SU-DHL-6 (cell line): Measurements from ENCODE around the gene ARHGAP4.

ENCODE experiments used
- H2AFZ ChIP-seq: fragments of 200-600 bp; sonication (generic); 2 replicates; pipeline ENCODE4 v1.6.1; 2014; ENCODE audit warnings: low read depth, mild to moderate bottlenecking, moderate library complexity, mixed read lengths, antibody characterized with exemption, low read length; ENCODE audit not compliant: severe bottlenecking
- H3F3A ChIP-seq: fragments of 200-600 bp; shearing (Covaris generic); 2 replicates; pipeline ENCODE4 v1.6.0; 2016; ENCODE audit warnings: antibody characterized with exemption, mild to moderate bottlenecking; ENCODE audit not compliant: insufficient read depth
- H3K27ac ChIP-seq: fragments of 200-600 bp; sonication (generic); 2 replicates; pipeline ENCODE4 v1.5.1; 2016; ENCODE audit warnings: low read depth, mild to moderate bottlenecking, low read length, moderate library complexity, mixed read lengths
- H3K27me3 ChIP-seq: fragments of 200-600 bp; sonication (generic), shearing (Covaris generic); 2 replicates; pipeline ENCODE4 v1.6.0; 2014; ENCODE audit warnings: mild to moderate bottlenecking, low read length
- H3K36me3 ChIP-seq: fragments of 200-600 bp; sonication (generic); 2 replicates; pipeline ENCODE4 v1.6.1; 2014; ENCODE audit warnings: mild to moderate bottlenecking, low read length, mixed read lengths
- H3K4me2 ChIP-seq: fragments of 300-600, 200-600 bp; shearing (Covaris generic), sonication (generic); 2 replicates; pipeline ENCODE4 v1.6.0; 2014; ENCODE audit warnings: low read length, low read depth, mild to moderate bottlenecking; ENCODE audit not compliant: poor library complexity, severe bottlenecking
- H3K4me3 ChIP-seq: fragments of 200-600 bp; sonication (generic); 2 replicates; pipeline ENCODE4 v1.5.1; 2014; ENCODE audit warnings: antibody characterized with exemption, low read length, mild to moderate bottlenecking, mixed read lengths; ENCODE audit not compliant: insufficient read depth, poor library complexity, severe bottlenecking
- H3K79me2 ChIP-seq: fragments of 200-600 bp; sonication (generic); 2 replicates; pipeline ENCODE4 v1.6.1; 2014; ENCODE audit warnings: mild to moderate bottlenecking, low read length, moderate library complexity; ENCODE audit not compliant: insufficient read depth
- H3K9ac ChIP-seq: fragments of 200-600 bp; sonication (generic); 2 replicates; pipeline ENCODE4 v1.7.0; 2014; ENCODE audit warnings: mild to moderate bottlenecking, low read length
- H3K9me2 ChIP-seq: fragments of 200-600 bp; sonication (generic); replicated peaks from 2 replicates; pipeline ENCODE4 v1.6.1; 2014; ENCODE audit warnings: low read length; ENCODE audit not compliant: insufficient read depth
- H3K9me3 ChIP-seq: fragments of 200-600 bp; sonication (generic); 2 replicates; pipeline ENCODE4 v1.6.1; 2014; ENCODE audit warnings: low read length, mixed read lengths; ENCODE audit not compliant: insufficient read depth
- H4K20me1 ChIP-seq: fragments of 200-600 bp; sonication (generic); 2 replicates; pipeline ENCODE4 v1.6.1; 2014; ENCODE audit warnings: low read depth, mild to moderate bottlenecking, antibody characterized with exemption, low read length, moderate library complexity, mixed read lengths
- EZH2phosphoT487 ChIP-seq: fragments of 200-600 bp; sonication (generic), shearing (Covaris generic); conservative IDR thresholded peaks from 2 replicates; pipeline ENCODE4 v1.6.1; 2018; ENCODE audit warnings: mild to moderate bottlenecking, antibody characterized with exemption, low read length, moderate library complexity, mixed read lengths
- TF ChIP-seq, protein P1 (sequence below): fragments of 200-600 bp; sonication (generic); IDR thresholded peaks from one replicate; pipeline ENCODE4 v1.5.1; 2017; ENCODE audit warnings: antibody characterized with exemption, mild to moderate bottlenecking, low read length, moderate library complexity; ENCODE audit not compliant: insufficient read depth, poor library complexity, severe bottlenecking

ARHGAP4 gene

DNA sequence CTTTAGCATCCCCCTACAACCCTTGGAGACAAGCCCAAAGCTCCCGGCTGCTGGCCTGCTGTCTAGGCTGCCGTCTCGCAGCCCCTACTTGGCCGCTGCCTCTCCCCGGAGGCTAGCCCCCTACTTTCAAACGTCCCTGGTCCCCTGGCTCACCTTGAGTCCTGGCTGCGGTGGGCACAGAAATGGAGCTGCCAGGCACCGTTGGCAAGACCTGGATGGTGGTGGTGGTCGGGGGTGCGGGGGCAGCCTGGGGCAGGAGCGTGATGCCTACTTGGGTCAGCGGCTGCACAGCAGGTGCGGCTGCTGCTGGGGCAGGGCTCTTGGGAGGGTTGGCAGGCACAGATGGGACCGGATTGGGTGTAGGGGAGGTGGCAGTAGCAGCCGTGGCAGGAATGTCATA lies 33.6 kb upstream of the ARHGAP4 start:
- Histone ChIP-seq H2AFZ (no peak overlapping the region), H3K4me2 (no peak overlapping the region), H4K20me1 (peaks cover 3% of the 10 kb centered on the region; the same call in 1 of the 2 replicates), H3K27ac (no peak overlapping the region), H3K9me3 (no peaks in the 10 kb centered on the region), H3K79me2 (peaks cover 32% of the 10 kb centered on the region), H3K9ac (no peak overlapping the region), H3F3A (no peaks in the 10 kb centered on the region), H3K9me2 (no peaks in the 10 kb centered on the region), H3K4me3 (no peak overlapping the region), H3K36me3 (no peaks in the 10 kb centered on the region), H3K27me3 (no peaks in the 10 kb centered on the region)
- TF ChIP-seq EZH2phosphoT487: no peak
- TF ChIP-seq, protein P1, sequence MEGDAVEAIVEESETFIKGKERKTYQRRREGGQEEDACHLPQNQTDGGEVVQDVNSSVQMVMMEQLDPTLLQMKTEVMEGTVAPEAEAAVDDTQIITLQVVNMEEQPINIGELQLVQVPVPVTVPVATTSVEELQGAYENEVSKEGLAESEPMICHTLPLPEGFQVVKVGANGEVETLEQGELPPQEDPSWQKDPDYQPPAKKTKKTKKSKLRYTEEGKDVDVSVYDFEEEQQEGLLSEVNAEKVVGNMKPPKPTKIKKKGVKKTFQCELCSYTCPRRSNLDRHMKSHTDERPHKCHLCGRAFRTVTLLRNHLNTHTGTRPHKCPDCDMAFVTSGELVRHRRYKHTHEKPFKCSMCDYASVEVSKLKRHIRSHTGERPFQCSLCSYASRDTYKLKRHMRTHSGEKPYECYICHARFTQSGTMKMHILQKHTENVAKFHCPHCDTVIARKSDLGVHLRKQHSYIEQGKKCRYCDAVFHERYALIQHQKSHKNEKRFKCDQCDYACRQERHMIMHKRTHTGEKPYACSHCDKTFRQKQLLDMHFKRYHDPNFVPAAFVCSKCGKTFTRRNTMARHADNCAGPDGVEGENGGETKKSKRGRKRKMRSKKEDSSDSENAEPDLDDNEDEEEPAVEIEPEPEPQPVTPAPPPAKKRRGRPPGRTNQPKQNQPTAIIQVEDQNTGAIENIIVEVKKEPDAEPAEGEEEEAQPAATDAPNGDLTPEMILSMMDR: no peak

DNA sequence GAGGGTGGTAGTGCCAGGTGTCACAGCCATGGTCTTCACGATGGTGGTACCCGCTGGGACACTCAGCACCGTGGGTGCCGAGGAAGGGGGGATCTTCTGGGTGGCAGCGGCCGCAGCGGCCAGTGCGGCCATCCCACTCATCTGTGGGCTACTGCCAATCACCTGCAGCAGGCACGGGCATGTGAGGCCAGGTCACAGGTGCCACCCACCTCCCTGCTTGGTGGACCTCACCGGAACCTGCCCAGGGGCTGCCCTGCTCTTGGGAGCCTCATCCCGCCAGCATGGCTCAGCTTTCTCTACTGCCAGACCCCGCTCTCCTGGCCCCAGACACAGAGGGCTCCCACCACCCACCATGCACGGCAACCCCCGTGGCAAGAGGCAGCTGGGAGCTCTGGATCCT lies 32.5 kb upstream of the ARHGAP4 start:
- H2AFZ ChIP-seq: no peak overlapping the region
- no peaks in the 10 kb centered on the region for H3F3A ChIP-seq
- no peaks in the 10 kb centered on the region; the same call in 1 of the 2 replicates for H4K20me1 ChIP-seq
- H3K9me3 ChIP-seq: no peaks in the 10 kb centered on the region
- no peak overlapping the region for H3K27ac ChIP-seq
- TF ChIP-seq EZH2phosphoT487: no peak
- TF ChIP-seq, protein P1: no peak
- H3K4me2 ChIP-seq: no peak overlapping the region
- no peak overlapping the region for H3K9ac ChIP-seq
- H3K9me2 ChIP-seq: no peaks in the 10 kb centered on the region
- H3K79me2 ChIP-seq: peaks cover 22% of the 10 kb centered on the region
- H3K27me3 ChIP-seq: no peaks in the 10 kb centered on the region
- H3K36me3 ChIP-seq: no peaks in the 10 kb centered on the region
- H3K4me3 ChIP-seq: no peak overlapping the region

DNA sequence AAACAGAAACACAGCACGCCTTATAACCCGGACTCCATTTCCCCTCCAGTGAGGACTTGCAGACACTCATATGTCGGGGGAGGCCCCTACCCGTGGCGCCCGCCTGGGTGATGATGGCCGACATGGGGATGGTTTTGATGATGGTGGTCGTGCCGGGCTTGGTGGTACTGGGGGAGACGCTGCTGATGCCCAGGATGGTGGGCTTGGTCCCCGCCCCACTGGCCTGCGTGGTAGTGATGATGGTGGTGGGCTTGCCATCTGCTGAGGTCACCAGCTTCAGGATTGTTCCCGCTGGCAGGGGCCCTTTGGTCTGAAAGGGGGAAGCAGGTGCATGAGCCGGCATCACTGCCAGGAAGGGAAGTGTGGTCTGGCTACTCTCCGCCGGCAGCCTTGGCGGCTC lies 31.2 kb upstream of the ARHGAP4 start:
- Histone ChIP-seq H3F3A (no peaks in the 10 kb centered on the region), H3K4me3 (no peak overlapping the region), H4K20me1 (no peaks in the 10 kb centered on the region), H3K4me2 (no peak overlapping the region), H3K36me3 (peaks cover 6% of the 10 kb centered on the region; the same call in 1 of the 2 replicates), H3K27me3 (no peaks in the 10 kb centered on the region), H3K9me2 (no peaks in the 10 kb centered on the region), H3K9me3 (no peaks in the 10 kb centered on the region), H3K9ac (no peak overlapping the region), H3K79me2 (0 out of 2 replicates have a peak, but pooled peaks cover 8% of the 10 kb centered on the region), H3K27ac (no peak overlapping the region), H2AFZ (no peak overlapping the region)
- TF ChIP-seq EZH2phosphoT487: no peak
- TF ChIP-seq, protein P1: no peak
